Endothelial cell of umbilical vein (primary cell): Measurements from ENCODE around the gene SH3TC2. TPM values are rescaled to one million over a fixed set of nuclear protein-coding genes. Genes with fewer than 3 reads are reported as not detected.

Experiments
- BruUV-seq: library from RNA; stranded (reverse); fragments of 400-500 nt; replicated peaks from 2 replicates; lab custom pipeline; 2021; lab: Mats Ljungman, UMichigan
- CTCF ChIA-PET: fragments of 300-600, 350-600 bp; sonication (Branson Sonifier 250); formaldehyde crosslinking; loops from one replicate; lab custom pipeline; 2021; ENCODE audit warnings: antibody characterized with exemption, inconsistent platforms; lab: Charles Lee
- POLR2A ChIA-PET: fragments of 300-600, 350-600 bp; sonication (Branson Sonifier 250); formaldehyde crosslinking; loops from one replicate; lab custom pipeline; 2021; ENCODE audit warnings: antibody characterized with exemption, inconsistent platforms; lab: Charles Lee
- DNase-seq: peaks from one replicate; pipeline ENCODE4 v3.0.0-alpha.2; 2011; ENCODE audit warnings: low read depth, low spot score
- FAIRE-seq: peaks from 2 replicates; lab custom pipeline; 2011; peaks lifted over from hg19 to GRCh38; lab: Jason Lieb, UNC
- H2AFZ ChIP-seq: 2 replicates; pipeline ENCODE4 v1.6.0; 2012; ENCODE audit warnings: low read depth, low read length, control low read depth, inconsistent platforms
- H3K27ac ChIP-seq: 2 replicates; pipeline ENCODE4 v1.5.1; 2011; ENCODE audit warnings: low read depth, mild to moderate bottlenecking, control low read depth, low read length, moderate library complexity; ENCODE audit not compliant: insufficient read depth
- H3K27me3 ChIP-seq, 2 experiments: 2 replicates each; pipeline versions ENCODE4 v1.6.0 to v1.6.1; 2011; ENCODE audit warnings: low read length in 2 of 2, mixed read lengths in 1 of 2; ENCODE audit not compliant: control insufficient read depth in 2 of 2, insufficient read depth in 2 of 2
- H3K36me3 ChIP-seq, 2 experiments: 2 replicates in 1 of 2; 3 replicates in 1 of 2; pipeline ENCODE4 v1.5.1; 2011; ENCODE audit warnings: low read length in 2 of 2, mild to moderate bottlenecking in 1 of 2, moderate library complexity in 1 of 2; ENCODE audit not compliant: control insufficient read depth in 2 of 2, insufficient read depth in 2 of 2; ENCODE audit errors: extremely low read depth in 1 of 2
- H3K4me1 ChIP-seq: 3 replicates; pipeline ENCODE4 v1.5.1; 2011; ENCODE audit warnings: mild to moderate bottlenecking, low read length; ENCODE audit not compliant: control insufficient read depth, insufficient read depth; ENCODE audit errors: extremely low read depth
- H3K4me2 ChIP-seq: 2 replicates; pipeline ENCODE4 v1.6.1; 2011; ENCODE audit warnings: low read length, control low read depth, mixed read lengths; ENCODE audit not compliant: insufficient read depth
- H3K4me3 ChIP-seq, 3 experiments: fragments of 200-600 bp in 1 of 3; sonication (generic), shearing (Covaris generic) in 1 of 3; replicated peaks in 1 of 3; 2 replicates each; pipeline ENCODE4 v1.5.1; 2011 to 2016; ENCODE audit warnings: control low read depth in 3 of 3, low read length in 3 of 3, mild to moderate bottlenecking in 2 of 3, inconsistent platforms in 1 of 3, low read depth in 1 of 3, moderate library complexity in 1 of 3; ENCODE audit not compliant: insufficient read depth in 1 of 3
- H3K79me2 ChIP-seq: 2 replicates; pipeline ENCODE4 v1.6.0; 2012; ENCODE audit warnings: low read length, inconsistent platforms; ENCODE audit not compliant: control insufficient read depth, insufficient read depth
- H3K9ac ChIP-seq: replicated peaks from 2 replicates; pipeline ENCODE3; 2011; ENCODE audit warnings: low read length, control low read depth; ENCODE audit not compliant: insufficient read depth; ENCODE audit errors: extremely low read depth
- H3K9me1 ChIP-seq: replicated peaks from 3 replicates; pipeline ENCODE4 v1.6.0; 2011; ENCODE audit warnings: mild to moderate bottlenecking, low read length; ENCODE audit not compliant: control insufficient read depth, insufficient read depth; ENCODE audit errors: extremely low read depth
- H3K9me3 ChIP-seq: replicated peaks from 2 replicates; pipeline ENCODE4 v1.5.1; 2012; ENCODE audit warnings: low read length, inconsistent platforms; ENCODE audit not compliant: control insufficient read depth, insufficient read depth
- H4K20me1 ChIP-seq: replicated peaks from 2 replicates; pipeline ENCODE3; 2011; ENCODE audit warnings: mild to moderate bottlenecking, low read length; ENCODE audit not compliant: control insufficient read depth, insufficient read depth; ENCODE audit errors: extremely low read depth
- CTCF ChIP-seq, 2 donors: IDR thresholded peaks; 1 replicate in 1 of 2; 2 replicates in 1 of 2; pipeline ENCODE4 v1.5.1; 2011; ENCODE audit warnings: low read length in 2 of 2, mild to moderate bottlenecking in 2 of 2, moderate library complexity in 2 of 2, control low read depth in 1 of 2, inconsistent platforms in 1 of 2, low read depth in 1 of 2; ENCODE audit not compliant: insufficient read depth in 1 of 2; ENCODE audit errors: extremely low read depth in 1 of 2
- GATA2 ChIP-seq: IDR thresholded peaks from 2 replicates; pipeline ENCODE4 v1.7.0; 2011; ENCODE audit warnings: low read depth, mild to moderate bottlenecking, moderate library complexity, mixed read lengths, low read length; ENCODE audit not compliant: insufficient read length, insufficient read depth
- MYC ChIP-seq: IDR thresholded peaks from one replicate; pipeline ENCODE4 v1.6.1; 2011; ENCODE audit warnings: mild to moderate bottlenecking, low read depth, low read length
- POLR2A ChIP-seq: IDR thresholded peaks from 2 replicates; pipeline ENCODE4 v1.6.1; 2012; ENCODE audit warnings: low read depth, mild to moderate bottlenecking, control low read depth, low read length
- POLR2AphosphoS5 ChIP-seq: IDR thresholded peaks from 2 replicates; pipeline ENCODE4 v1.6.1; 2012; ENCODE audit warnings: low read depth, mild to moderate bottlenecking, control low read depth, low read length, moderate library complexity; ENCODE audit not compliant: insufficient read depth
- dilution Hi-C: fragments of 300-500 bp; cut with MboI; formaldehyde crosslinking; loops from one replicate; pipeline ENCODE4 v1.15.0; 2019; ENCODE audit warnings: low sequenced_read_pairs; ENCODE audit not compliant: extremely low pct_ligation_motif_present
- intact Hi-C: fragments of 100-400 bp; cut with micrococcal nuclease; formaldehyde crosslinking; loops from one replicate; pipeline ENCODE4 v1.10.0; 2022
- polyA plus RNA-seq, 4 experiments: library from polyadenylated mRNA; depleted of rRNA in 3 of 4; stranded (reverse) in 3 of 4; unstranded in 1 of 4; fragments of >200 nt; gene quantifications; 2 replicates each; pipeline versions ENCODE4 v1.2.1 to v1.2.3, GENCODE V29; 2011 to 2012; ENCODE audit warnings: missing spikeins in 1 of 4
- total RNA-seq: library from RNA; stranded (reverse); gene quantifications from 2 replicates; pipeline ENCODE4 v1.2.3, GENCODE V29; 2021

Gene SH3TC2
- total and polyA plus RNA-seq, 2 donors (not counting 3 experiments of a cell fraction or from before 2014, with no cell fraction given) = 0.91 to 4.3 TPM

- no peak overlapping the region for H3K27ac ChIP-seq
- dilution Hi-C loops = no loop called here
- intact Hi-C loops = loop anchor here (5.0 kb wide), 1 partner anchor 188 kb away; no protein-coding TSS in a partner anchor
- no peaks in the 10 kb centered on the region for H3K36me3 ChIP-seq
- BruUV-seq = no TSS peak
- H3K79me2 ChIP-seq = no peaks in the 10 kb centered on the region
- H3K4me2 ChIP-seq = no peak overlapping the region
- H4K20me1 ChIP-seq = no peaks in the 10 kb centered on the region
- POLR2A ChIA-PET = interaction anchor here (0.9 kb wide), 1 partner anchor 166 kb away, joined by 3 read pairs; no protein-coding TSS in a partner anchor
- FAIRE-seq = no peak
- no peaks in the 10 kb centered on the region for H3K9me1 ChIP-seq
- H3K27me3 ChIP-seq = no peaks in the 10 kb centered on the region
- TF ChIP-seq MYC = no peak
- no peak for TF ChIP-seq POLR2A
- CTCF ChIA-PET = interaction anchor here (0.9 to 10.6 kb wide), 13 partner anchors 8 to 265 kb away, joined by 3 to 138 read pairs (median 15); no protein-coding TSS in a partner anchor
- H3K4me3 ChIP-seq = no peak overlapping the region
- no peak overlapping the region for H3K9ac ChIP-seq
- no peak for DNase-seq
- H2AFZ ChIP-seq = no peak overlapping the region
- H3K4me1 ChIP-seq = peaks cover 6% of the 10 kb centered on the region
- H3K9me3 ChIP-seq = no peaks in the 10 kb centered on the region
Observed at GRCh38 chr5:148995791-148996190, 67.1 kb downstream of the SH3TC2 start.

GRCh38 chr5:148993283-148993936, 69.5 kb downstream of the SH3TC2 start:
- POLR2A ChIA-PET = no interaction called here
- CTCF ChIA-PET = interaction anchor here (0.8 to 5.5 kb wide), 4 partner anchors 8 to 263 kb away, joined by 3 to 32 read pairs (median 3); no protein-coding TSS in a partner anchor

More at GRCh38 chr5:148993283-148993936, 69.5 kb downstream of the SH3TC2 start:
- TF ChIP-seq CTCF (IDR thresholded peaks at IDR 0.05; ENCODE audit: extremely low read depth in 1 of 2, insufficient read depth in 1 of 2, low read depth in 1 of 2, low read length in 2 of 2) (no peak), POLR2AphosphoS5 (no peak), GATA2 (no peak)
- FAIRE-seq (no peak), DNase-seq (no peak)
- H3K27ac ChIP-seq = no peak overlapping the region
- BruUV-seq = no TSS peak
- intact Hi-C loops (no loop called here), dilution Hi-C loops (no loop called here)
- no peaks in the 10 kb centered on the region for H3K36me3 ChIP-seq
- H3K27me3 ChIP-seq = no peaks in the 10 kb centered on the region
- H3K9me1 ChIP-seq = no peaks in the 10 kb centered on the region
- no peaks in the 10 kb centered on the region for H3K9me3 ChIP-seq
- H3K4me3 ChIP-seq = no peak overlapping the region
- H3K79me2 ChIP-seq = no peaks in the 10 kb centered on the region
- peaks cover 6% of the 10 kb centered on the region for H3K4me1 ChIP-seq
- no peak overlapping the region for H3K4me2 ChIP-seq
- no peak overlapping the region for H3K9ac ChIP-seq
- no peak overlapping the region for H2AFZ ChIP-seq
- no peaks in the 10 kb centered on the region for H4K20me1 ChIP-seq
